KMS-11 (cell line): ENCODE results near the gene COPS8.

Experiments
- H2AFZ ChIP-seq: fragments of 200-600 bp; sonication (generic); 2 replicates; pipeline ENCODE4 v1.6.1; 2016; ENCODE audit warnings: antibody characterized with exemption, mixed run types, low read depth
- H3K27ac ChIP-seq: fragments of 200-600 bp; sonication (generic); 2 replicates; pipeline ENCODE4 v1.6.1; 2016; ENCODE audit warnings: mild to moderate bottlenecking, mixed run types
- H3K27me3 ChIP-seq: fragments of 200-600 bp; sonication (generic); 2 replicates; pipeline ENCODE4 v1.6.1; 2017; ENCODE audit warnings: mild to moderate bottlenecking, low read depth, mixed run types, moderate library complexity; ENCODE audit not compliant: insufficient read depth
- H3K36me3 ChIP-seq: fragments of 200-600 bp; sonication (generic); 2 replicates; pipeline ENCODE4 v1.6.1; 2017; ENCODE audit warnings: mild to moderate bottlenecking, mixed run types; ENCODE audit not compliant: insufficient read depth
- H3K4me1 ChIP-seq: fragments of 200-600 bp; sonication (generic); 2 replicates; pipeline ENCODE4 v1.6.1; 2016; ENCODE audit warnings: mild to moderate bottlenecking, low read depth, mixed run types; ENCODE audit not compliant: poor library complexity, severe bottlenecking
- H3K4me2 ChIP-seq: fragments of 200-600 bp; sonication (generic); 2 replicates; pipeline ENCODE4 v1.7.0; 2016; ENCODE audit warnings: mild to moderate bottlenecking, mixed run types
- H3K4me3 ChIP-seq: fragments of 200-600 bp; sonication (generic); IDR thresholded peaks from 2 replicates; pipeline ENCODE4 v1.6.1; 2017; ENCODE audit warnings: low read depth, low read length, mixed read lengths; ENCODE audit not compliant: insufficient read depth
- H3K79me2 ChIP-seq: fragments of 200-600 bp; sonication (generic); 2 replicates; pipeline ENCODE4 v1.6.1; 2016; ENCODE audit warnings: low read depth, mixed run types; ENCODE audit not compliant: insufficient read depth
- H3K9ac ChIP-seq: fragments of 200-600 bp; sonication (generic); 2 replicates; pipeline ENCODE4 v1.6.1; 2016; ENCODE audit warnings: mild to moderate bottlenecking, mixed run types
- H4K20me1 ChIP-seq: fragments of 200-600 bp; sonication (generic); 2 replicates; pipeline ENCODE4 v1.6.1; 2016; ENCODE audit warnings: mild to moderate bottlenecking, mixed run types; ENCODE audit not compliant: insufficient read depth
- TF ChIP-seq, protein P1 (sequence below): fragments of 200-600 bp; sonication (generic); conservative IDR thresholded peaks from 2 replicates; pipeline ENCODE4 v1.6.1; 2017; ENCODE audit warnings: low read depth, mild to moderate bottlenecking, antibody characterized with exemption, low read length, moderate library complexity, mixed read lengths

COPS8 gene

DNA sequence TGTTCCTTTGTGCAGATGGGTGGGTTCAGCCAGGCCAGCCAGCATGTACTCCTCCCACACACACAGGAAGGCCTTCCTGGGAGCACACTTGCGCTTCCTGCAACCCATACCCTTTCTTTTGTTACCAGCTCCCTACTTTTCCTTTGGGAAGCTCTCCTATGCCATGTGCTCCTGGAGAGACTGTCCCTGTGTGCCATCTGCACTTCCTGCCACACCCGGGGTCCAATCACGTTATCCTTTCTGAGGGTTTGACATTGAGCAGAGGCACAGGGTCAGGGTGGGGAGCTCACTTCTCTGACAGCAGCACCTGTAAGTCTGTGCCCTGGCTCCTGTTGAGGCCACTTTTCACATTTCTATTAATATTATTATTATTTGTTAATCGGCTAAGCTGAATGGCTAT is 62.9 kb downstream of the COPS8 start:
- Histone ChIP-seq H3K9ac (no peak overlapping the region), H3K4me1 (no peaks in the 10 kb centered on the region), H3K4me3 (no peak overlapping the region), H3K27me3 (no peaks in the 10 kb centered on the region), H3K4me2 (no peak overlapping the region), H4K20me1 (no peaks in the 10 kb centered on the region), H2AFZ (no peak overlapping the region), H3K36me3 (no peaks in the 10 kb centered on the region), H3K27ac (no peak overlapping the region), H3K79me2 (no peaks in the 10 kb centered on the region)
- TF ChIP-seq, protein P1, sequence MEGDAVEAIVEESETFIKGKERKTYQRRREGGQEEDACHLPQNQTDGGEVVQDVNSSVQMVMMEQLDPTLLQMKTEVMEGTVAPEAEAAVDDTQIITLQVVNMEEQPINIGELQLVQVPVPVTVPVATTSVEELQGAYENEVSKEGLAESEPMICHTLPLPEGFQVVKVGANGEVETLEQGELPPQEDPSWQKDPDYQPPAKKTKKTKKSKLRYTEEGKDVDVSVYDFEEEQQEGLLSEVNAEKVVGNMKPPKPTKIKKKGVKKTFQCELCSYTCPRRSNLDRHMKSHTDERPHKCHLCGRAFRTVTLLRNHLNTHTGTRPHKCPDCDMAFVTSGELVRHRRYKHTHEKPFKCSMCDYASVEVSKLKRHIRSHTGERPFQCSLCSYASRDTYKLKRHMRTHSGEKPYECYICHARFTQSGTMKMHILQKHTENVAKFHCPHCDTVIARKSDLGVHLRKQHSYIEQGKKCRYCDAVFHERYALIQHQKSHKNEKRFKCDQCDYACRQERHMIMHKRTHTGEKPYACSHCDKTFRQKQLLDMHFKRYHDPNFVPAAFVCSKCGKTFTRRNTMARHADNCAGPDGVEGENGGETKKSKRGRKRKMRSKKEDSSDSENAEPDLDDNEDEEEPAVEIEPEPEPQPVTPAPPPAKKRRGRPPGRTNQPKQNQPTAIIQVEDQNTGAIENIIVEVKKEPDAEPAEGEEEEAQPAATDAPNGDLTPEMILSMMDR, result no peak

DNA sequence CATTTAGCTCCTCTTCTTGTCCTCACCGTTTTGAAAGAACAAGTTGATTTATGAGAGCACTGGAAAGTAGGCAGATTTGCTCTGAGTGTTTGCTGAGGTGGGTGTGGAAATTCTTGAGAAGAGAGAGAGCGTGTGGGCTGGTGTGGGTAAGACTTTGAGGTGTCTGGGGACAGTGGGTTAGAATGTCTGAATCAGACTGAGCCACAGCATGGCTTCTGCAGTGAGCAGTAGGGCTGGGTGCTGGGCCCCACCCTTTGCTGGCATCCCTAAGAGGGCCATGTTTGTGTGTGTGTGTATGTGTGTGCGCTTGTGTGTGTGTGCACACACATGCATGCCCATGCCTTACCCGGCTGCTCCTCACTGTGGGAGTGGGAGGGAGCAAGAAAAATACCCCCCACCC is 63.7 kb downstream of the COPS8 start:
- Histone ChIP-seq H3K36me3 (no peaks in the 10 kb centered on the region), H3K4me1 (no peaks in the 10 kb centered on the region)

More for the DNA sequence above, 63.7 kb downstream of the COPS8 start:
- Histone ChIP-seq H3K27ac (no peak overlapping the region), H3K27me3 (no peaks in the 10 kb centered on the region), H2AFZ (no peak overlapping the region), H3K9ac (no peak overlapping the region), H3K4me2 (no peak overlapping the region), H3K4me3 (no peak overlapping the region), H3K79me2 (no peaks in the 10 kb centered on the region), H4K20me1 (no peaks in the 10 kb centered on the region)
- TF ChIP-seq, protein P1, result no peak
